ENCODE measurements around the gene SPATA6L. TPM values are rescaled to one million over a fixed set of nuclear protein-coding genes. Genes with fewer than 3 reads are reported as not detected.

The SPATA6L gene
- total RNA-seq, 1 experiment from 2014 or later, result 1.8 TPM

DNA sequence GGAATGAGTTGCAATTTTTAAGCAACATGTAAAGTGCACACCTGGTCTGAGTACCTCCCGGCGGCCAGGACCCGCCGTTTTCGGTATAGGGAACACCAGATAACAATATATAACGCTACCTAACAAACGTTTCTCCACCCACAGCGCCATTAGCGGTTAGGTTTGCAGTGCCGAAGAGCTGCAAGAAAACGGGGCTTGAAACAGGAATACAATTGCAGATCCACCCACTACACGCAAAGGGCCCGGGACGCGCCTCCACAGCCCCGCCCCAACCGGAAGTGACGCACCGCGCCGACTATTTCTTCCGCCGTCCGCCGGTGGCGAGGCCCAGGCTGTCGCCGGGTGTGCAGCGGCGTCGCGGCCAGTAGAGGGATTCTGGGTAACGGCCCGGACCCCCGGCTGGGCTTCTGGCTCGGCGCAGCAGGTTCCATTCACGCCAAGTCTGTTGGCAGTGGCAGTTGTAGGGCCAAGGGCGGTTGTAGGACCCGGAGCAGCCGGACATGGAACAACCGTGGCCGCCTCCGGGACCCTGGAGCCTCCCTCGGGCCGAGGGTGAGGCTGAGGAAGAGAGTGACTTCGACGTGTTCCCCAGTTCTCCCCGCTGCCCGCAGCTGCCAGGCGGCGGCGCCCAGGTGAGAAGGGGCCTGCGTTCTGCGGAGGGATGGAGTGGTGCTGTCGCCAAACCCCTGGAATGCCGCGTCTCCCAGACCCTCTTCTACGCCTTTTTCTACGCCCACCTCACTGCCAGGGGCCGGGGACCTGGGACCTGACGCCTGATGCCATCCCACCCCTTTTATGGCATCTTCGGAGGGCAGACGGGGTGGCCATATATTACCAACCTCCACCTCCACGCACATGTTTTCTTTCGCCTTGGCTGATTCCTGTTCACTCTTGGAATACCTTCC is 13.2 kb upstream of the SPATA6L start, which contains the start of gene CDC37L1:
Gene CDC37L1, plus strand, starts transcription at position 302 of the 905 bp plus-strand sequence. Its CDS starts 199 bp downstream, at position 501.
- Mint-ChIP-seq H3K9me3 (no peaks in the 10 kb centered on the region), H3K27ac (no peak within 1 kb of the TSS), H3K4me3 (no peak within 1 kb of the TSS), H3K27me3 (ENCODE audit: low read depth) (no peaks in the 10 kb centered on the region), H3K36me3 (no peaks in the 10 kb centered on the region), H3K4me1 (no peaks in the 10 kb centered on the region)
- ATAC-seq (peak; percentile 94), DNase-seq (ENCODE audit: low spot score) (peak; percentile 97)
- CTCF ChIA-PET, result interaction anchor here (0.7 to 1.4 kb wide), 5 partner anchors 13 to 131 kb away, joined by 3 to 8 read pairs (median 5); partner anchors contain the start of genes AK3, PLPP6 and SPATA6L
- POLR2A ChIA-PET, result interaction anchor here (0.6 to 1.4 kb wide), 6 partner anchors 14 to 188 kb away, joined by 4 to 14 read pairs (median 6); partner anchors contain the start of genes AK3, PLPP6 and SPATA6L
- no peak for TF ChIP-seq JAZF1 (CRISPR knock-in tag; IDR thresholded peaks at IDR 0.05)
- TF ChIP-seq ZNF512 (CRISPR knock-in tag; IDR thresholded peaks at IDR 0.05; ENCODE audit: borderline replicate concordance), result no peak; the same call in 1 of the 2 replicates
- no peak for TF ChIP-seq JUN (CRISPR knock-in tag; IDR thresholded peaks at IDR 0.05)
- TF ChIP-seq TCF7 (CRISPR knock-in tag; IDR thresholded peaks at IDR 0.05; ENCODE audit: low read depth), result no peak
- TF ChIP-seq, protein P1, sequence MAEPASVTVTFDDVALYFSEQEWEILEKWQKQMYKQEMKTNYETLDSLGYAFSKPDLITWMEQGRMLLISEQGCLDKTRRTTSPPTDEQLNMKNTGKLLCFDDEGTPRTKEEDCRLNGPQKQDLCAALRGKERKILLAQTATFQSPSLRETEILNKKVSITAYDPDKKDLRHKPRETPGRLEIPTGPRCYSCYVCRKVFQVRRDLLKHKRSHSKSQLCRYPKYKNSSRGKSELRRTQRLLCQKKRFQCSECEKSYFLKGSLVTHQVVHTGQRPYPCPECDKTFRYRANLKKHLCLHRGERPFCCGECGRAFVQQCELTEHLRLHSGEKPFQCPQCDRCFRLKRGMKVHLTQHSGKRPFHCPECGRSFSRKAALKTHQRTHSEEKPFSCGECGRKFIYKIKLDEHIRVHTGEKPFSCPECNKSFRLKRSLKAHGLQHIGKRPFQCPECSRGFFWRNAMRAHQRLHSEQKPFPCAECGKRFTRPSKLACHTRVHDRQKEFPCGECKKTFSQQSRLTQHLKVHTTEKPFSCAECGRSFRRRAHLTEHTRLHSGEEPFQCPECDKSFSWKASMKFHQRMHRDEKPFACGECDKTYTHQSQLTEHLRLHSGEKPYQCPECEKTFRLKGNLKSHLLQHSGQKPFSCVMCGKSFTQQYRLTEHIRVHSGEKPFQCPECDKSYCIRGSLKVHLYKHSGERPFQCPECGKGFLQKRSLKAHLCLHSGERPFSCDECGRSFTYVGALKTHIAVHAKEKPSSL (CRISPR knock-in tag; conservative IDR thresholded peaks at IDR 0.05), result no peak
- TF ChIP-seq MAX (CRISPR knock-in tag; IDR thresholded peaks at IDR 0.05), result peak; percentile 82; the same call in 1 of the 2 replicates
- no peak for TF ChIP-seq AFF4 (CRISPR knock-in tag; IDR thresholded peaks at IDR 0.05; ENCODE audit: borderline replicate concordance)
- TF ChIP-seq ZNF121 (CRISPR knock-in tag; IDR thresholded peaks at IDR 0.05), result no peak
- TF ChIP-seq, protein P2, sequence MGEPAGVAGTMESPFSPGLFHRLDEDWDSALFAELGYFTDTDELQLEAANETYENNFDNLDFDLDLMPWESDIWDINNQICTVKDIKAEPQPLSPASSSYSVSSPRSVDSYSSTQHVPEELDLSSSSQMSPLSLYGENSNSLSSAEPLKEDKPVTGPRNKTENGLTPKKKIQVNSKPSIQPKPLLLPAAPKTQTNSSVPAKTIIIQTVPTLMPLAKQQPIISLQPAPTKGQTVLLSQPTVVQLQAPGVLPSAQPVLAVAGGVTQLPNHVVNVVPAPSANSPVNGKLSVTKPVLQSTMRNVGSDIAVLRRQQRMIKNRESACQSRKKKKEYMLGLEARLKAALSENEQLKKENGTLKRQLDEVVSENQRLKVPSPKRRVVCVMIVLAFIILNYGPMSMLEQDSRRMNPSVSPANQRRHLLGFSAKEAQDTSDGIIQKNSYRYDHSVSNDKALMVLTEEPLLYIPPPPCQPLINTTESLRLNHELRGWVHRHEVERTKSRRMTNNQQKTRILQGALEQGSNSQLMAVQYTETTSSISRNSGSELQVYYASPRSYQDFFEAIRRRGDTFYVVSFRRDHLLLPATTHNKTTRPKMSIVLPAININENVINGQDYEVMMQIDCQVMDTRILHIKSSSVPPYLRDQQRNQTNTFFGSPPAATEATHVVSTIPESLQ (CRISPR knock-in tag; IDR thresholded peaks at IDR 0.05), result no peak
- no peak for TF ChIP-seq MXD4 (CRISPR knock-in tag; IDR thresholded peaks at IDR 0.05; ENCODE audit: borderline replicate concordance)
- TF ChIP-seq HMGA2 (CRISPR knock-in tag; IDR thresholded peaks at IDR 0.05), result no peak
- 0 out of 2 replicates have a peak, but pooled peaks have one; percentile 70 for TF ChIP-seq OVOL2 (CRISPR knock-in tag; IDR thresholded peaks at IDR 0.05; ENCODE audit: borderline replicate concordance)
- no peak for TF ChIP-seq GRHL2 (CRISPR knock-in tag; IDR thresholded peaks at IDR 0.05; ENCODE audit: insufficient replicate concordance, severe bottlenecking)
- no peak for TF ChIP-seq SMAD3 (CRISPR knock-in tag; IDR thresholded peaks at IDR 0.05; ENCODE audit: borderline replicate concordance)
- peak; percentile 93 for TF ChIP-seq FOXP1 (CRISPR knock-in tag; IDR thresholded peaks at IDR 0.05; ENCODE audit: borderline replicate concordance)
- no peak for TF ChIP-seq NR2C2 (CRISPR knock-in tag; IDR thresholded peaks at IDR 0.05)
- no peak for TF ChIP-seq ZNF396 (CRISPR knock-in tag; IDR thresholded peaks at IDR 0.05; ENCODE audit: borderline replicate concordance)
- TF ChIP-seq ZMAT4 (CRISPR knock-in tag; IDR thresholded peaks at IDR 0.05), result no peak
- no peak for TF ChIP-seq NR1H2 (CRISPR knock-in tag; IDR thresholded peaks at IDR 0.05)
- no peak for TF ChIP-seq ZNF219 (CRISPR knock-in tag; IDR thresholded peaks at IDR 0.05; ENCODE audit: borderline replicate concordance)
- TF ChIP-seq, protein P3, sequence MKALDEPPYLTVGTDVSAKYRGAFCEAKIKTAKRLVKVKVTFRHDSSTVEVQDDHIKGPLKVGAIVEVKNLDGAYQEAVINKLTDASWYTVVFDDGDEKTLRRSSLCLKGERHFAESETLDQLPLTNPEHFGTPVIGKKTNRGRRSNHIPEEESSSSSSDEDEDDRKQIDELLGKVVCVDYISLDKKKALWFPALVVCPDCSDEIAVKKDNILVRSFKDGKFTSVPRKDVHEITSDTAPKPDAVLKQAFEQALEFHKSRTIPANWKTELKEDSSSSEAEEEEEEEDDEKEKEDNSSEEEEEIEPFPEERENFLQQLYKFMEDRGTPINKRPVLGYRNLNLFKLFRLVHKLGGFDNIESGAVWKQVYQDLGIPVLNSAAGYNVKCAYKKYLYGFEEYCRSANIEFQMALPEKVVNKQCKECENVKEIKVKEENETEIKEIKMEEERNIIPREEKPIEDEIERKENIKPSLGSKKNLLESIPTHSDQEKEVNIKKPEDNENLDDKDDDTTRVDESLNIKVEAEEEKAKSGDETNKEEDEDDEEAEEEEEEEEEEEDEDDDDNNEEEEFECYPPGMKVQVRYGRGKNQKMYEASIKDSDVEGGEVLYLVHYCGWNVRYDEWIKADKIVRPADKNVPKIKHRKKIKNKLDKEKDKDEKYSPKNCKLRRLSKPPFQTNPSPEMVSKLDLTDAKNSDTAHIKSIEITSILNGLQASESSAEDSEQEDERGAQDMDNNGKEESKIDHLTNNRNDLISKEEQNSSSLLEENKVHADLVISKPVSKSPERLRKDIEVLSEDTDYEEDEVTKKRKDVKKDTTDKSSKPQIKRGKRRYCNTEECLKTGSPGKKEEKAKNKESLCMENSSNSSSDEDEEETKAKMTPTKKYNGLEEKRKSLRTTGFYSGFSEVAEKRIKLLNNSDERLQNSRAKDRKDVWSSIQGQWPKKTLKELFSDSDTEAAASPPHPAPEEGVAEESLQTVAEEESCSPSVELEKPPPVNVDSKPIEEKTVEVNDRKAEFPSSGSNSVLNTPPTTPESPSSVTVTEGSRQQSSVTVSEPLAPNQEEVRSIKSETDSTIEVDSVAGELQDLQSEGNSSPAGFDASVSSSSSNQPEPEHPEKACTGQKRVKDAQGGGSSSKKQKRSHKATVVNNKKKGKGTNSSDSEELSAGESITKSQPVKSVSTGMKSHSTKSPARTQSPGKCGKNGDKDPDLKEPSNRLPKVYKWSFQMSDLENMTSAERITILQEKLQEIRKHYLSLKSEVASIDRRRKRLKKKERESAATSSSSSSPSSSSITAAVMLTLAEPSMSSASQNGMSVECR (CRISPR knock-in tag; IDR thresholded peaks at IDR 0.05; ENCODE audit: borderline replicate concordance), result 0 out of 2 replicates have a peak, but pooled peaks have one; percentile 32

All from WTC11 (cell line).